ENCODE results near the gene RTL5.
A peak's percentile ranks its signal among the peaks of the same experiment; 100 is the strongest.

Gene RTL5

DNA sequence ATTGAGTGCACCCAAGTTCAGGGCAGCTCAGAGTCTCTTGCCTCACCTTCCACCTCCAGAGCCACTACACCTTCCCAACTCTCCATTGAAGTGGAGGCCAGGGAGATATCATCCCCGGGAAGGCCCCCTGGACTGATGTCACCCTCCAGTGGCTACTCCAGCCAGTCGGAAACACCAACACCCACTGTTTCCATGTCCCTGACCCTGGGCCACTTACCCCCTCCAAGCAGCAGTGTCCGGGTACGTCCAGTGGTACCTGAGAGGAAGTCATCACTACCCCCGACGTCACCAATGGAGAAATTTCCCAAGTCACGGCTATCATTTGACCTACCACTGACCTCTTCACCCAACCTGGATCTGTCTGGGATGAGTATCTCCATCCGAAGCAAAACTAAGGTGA, 7.8 kb upstream of the RTL5 start:
- H3K27ac ChIP-seq: no peak overlapping the region
- TF ChIP-seq, protein P1, sequence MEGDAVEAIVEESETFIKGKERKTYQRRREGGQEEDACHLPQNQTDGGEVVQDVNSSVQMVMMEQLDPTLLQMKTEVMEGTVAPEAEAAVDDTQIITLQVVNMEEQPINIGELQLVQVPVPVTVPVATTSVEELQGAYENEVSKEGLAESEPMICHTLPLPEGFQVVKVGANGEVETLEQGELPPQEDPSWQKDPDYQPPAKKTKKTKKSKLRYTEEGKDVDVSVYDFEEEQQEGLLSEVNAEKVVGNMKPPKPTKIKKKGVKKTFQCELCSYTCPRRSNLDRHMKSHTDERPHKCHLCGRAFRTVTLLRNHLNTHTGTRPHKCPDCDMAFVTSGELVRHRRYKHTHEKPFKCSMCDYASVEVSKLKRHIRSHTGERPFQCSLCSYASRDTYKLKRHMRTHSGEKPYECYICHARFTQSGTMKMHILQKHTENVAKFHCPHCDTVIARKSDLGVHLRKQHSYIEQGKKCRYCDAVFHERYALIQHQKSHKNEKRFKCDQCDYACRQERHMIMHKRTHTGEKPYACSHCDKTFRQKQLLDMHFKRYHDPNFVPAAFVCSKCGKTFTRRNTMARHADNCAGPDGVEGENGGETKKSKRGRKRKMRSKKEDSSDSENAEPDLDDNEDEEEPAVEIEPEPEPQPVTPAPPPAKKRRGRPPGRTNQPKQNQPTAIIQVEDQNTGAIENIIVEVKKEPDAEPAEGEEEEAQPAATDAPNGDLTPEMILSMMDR (conservative IDR thresholded peaks at IDR 0.05): no peak

DNA sequence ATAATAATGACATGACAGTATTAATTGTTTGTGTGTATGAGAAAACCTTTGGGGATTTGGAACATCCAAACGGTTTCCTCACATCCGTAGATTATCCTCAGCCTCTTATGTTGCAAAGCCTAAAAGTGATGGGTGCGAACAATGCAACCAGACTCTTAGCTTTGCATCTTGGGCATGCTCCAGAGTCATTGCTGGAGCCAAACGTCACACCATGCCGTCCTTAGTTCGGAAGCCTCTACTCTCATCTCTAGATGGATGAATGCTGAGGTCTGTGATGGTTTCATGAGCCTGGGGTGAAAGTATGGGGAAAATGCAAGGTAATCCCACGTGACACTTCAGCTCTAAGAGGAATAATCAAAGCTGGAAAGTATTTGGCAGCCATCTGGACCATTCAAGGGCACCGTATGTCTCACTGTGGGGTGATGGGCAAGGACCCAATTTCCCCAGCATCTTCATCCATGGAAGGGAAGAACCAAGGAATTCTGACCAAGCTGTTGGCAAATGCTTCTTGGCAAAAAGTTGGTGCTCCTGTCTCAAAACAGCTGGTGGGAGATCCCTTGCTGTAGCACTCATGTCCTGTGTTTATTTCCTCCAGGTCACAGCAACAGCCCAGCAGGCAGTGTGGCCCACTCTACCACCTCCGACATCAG, 6.3 kb upstream of the RTL5 start:
- TF ChIP-seq, protein P1 (conservative IDR thresholded peaks at IDR 0.05): no peak
- H3K27ac ChIP-seq: no peak overlapping the region

DNA sequence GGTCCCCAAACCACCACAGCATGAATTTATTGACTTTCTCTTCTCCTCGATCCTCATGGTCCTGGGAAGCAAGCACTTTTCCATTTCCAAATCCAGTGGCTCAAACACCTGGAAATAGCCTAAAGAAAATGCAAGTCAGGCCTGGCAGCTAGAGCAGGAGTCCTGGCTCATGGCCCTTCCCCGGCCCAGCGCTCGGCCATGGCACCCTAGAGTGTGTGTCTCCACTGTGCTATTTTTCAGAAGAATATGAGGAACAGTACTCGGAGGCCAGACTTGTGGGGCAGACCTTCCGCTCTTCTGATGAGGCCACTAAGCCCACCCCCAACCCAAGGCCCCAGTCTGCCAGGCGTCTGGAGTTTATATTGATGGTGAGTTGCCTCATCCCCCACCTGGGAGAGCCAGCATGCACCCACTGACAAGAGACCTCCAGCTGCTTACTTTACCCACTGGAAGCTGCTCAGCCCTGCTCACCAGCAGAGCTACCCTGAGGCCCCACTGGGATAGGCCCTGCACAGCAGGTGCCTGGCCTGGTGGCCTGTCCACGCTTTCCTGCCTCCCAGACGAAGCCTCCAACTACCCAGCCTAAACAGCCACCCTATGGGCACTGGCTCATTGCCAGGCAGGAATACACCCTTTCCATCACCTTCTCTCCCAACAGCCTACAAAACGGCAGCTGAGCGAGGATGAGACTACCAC, 2.3 kb upstream of the RTL5 start:
- TF ChIP-seq, protein P1 (conservative IDR thresholded peaks at IDR 0.05): no peak
- no peak overlapping the region for H3K27ac ChIP-seq

DNA sequence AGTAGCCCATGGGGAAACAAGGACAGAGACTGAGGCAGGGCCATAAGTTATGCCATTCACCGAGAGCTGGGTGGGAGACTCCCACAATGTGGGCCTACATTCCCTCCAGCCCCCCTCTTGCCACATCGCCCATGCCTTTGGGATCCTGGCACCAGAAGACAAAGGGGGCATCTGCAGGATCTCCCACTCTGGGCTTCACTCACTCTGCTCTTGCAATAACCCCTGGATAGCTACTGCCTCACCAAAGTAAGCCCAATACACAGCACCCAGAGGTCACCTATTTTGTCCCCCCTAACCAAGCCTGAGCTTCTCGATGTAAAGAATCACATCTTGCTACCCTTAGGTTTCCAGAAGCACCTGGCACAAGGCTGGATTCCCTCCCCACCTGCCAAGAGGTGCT, 741 bp upstream of the RTL5 start:
- TF ChIP-seq, protein P1 (conservative IDR thresholded peaks at IDR 0.05): no peak
- peak overlapping the region; percentile 51; the same call in 1 of the 2 replicates for H3K27ac ChIP-seq

DNA sequence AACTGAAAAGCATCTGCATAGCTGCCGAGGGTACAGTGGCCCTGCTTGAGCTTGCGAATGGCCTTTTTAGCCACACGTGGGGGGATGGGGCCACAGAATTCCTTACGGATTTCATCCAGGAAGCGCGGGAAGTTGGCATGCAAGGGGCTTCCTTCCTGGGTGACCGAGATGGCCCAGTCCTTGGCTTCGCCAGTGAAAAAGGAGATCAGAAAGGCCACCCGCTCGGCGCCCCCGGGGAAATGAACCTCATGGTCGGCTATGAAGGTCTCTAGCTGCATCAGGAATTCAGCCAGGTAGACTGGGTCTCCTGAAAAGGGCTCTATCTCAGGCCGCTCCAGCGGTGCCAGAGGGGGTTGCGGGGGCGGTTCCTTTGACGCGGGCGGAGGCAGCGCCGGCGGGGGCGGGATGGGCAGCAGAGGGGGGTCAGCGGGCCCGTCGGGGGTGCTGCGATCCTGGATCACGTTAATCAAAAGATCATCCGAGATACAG, 909 bp downstream of the RTL5 start:
- no peak overlapping the region for H3K27ac ChIP-seq
- TF ChIP-seq, protein P1 (conservative IDR thresholded peaks at IDR 0.05): no peak

DNA sequence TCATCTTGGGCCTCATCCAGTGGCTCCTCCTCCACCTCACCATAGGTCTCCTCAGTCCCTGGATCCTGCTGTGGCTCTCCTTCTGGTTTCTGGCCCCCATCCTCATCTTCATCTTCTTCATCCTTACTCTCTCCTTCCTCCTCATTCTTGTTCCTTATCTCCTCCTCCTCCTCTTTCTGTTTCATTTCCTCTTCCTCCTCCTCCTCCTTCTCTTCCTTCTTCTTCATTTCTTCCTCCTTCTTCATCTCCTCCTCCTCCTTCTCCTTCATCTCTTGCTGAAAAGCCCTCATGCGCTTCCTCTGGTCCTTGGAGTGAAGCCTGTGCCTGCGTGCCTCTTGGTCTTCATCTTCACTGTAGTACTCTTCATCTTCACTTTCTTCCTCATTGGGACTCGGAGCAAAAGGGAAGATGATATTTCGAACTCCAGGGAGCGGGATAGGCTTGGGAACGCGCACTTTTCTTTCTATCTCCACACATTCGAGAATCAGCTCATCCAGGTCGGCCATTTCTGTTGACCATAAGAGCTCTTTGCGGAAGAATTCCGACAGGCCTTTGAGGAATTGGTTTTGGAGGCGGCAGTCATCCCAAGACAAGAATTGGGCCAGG, 1.5 kb downstream of the RTL5 start:
- TF ChIP-seq, protein P1 (conservative IDR thresholded peaks at IDR 0.05): no peak
- H3K27ac ChIP-seq: no peak overlapping the region

DNA sequence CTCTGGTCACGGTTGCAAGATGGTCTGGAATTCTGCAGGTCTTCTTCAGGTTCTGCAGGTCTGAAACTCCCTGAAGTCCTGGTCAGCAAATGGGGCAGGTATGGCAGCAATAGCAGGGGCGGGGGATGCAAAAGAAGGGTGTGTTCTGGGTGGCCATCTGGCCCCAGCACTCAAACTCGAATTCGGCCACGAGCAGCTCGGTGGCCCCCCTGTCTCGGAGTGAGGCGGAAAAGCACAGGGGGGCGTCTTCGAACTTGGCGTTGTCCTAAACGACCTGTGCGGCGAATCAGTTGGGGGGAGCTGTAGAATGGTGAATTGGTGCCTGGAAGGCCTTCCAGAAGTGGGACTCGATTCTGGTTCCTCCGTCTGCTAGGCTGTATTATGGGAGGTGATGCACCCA, 2.1 kb downstream of the RTL5 start:
- TF ChIP-seq, protein P1 (conservative IDR thresholded peaks at IDR 0.05): no peak
- H3K27ac ChIP-seq: no peak overlapping the region
